Stimulated activated CD8-positive, alpha-beta memory T cell treated with anti-CD3 and anti-CD28 coated beads, Interleukin-7, amount 100 ng/mL, for 24 hours (primary cell): ENCODE measurements around the gene ZDHHC14.
"Not testable (repeated sequence)": the region's sequence is repeated elsewhere in the genome, so short reads cannot be mapped to it uniquely, and the experiment has no call there.

Experiments
- DNase-seq: peaks from one replicate; pipeline ENCODE4 v3.0.0-alpha.2; 2020; ENCODE audit warnings: low read depth

Gene ZDHHC14

GRCh38 chr6:157554747-157555146 is 173.8 kb downstream of the ZDHHC14 start:
- DNase-seq: no peak

GRCh38 chr6:157555455-157556143 is 174.6 kb downstream of the ZDHHC14 start:
- no peak for DNase-seq

GRCh38 chr6:157556144-157556645 is 175.2 kb downstream of the ZDHHC14 start:
- no peak for DNase-seq

- DNase-seq: no peak
These were observed 175.9 kb downstream of the ZDHHC14 start for GRCh38 chr6:157556671-157557430.

GRCh38 chr6:157557559-157557958 is 176.6 kb downstream of the ZDHHC14 start:
- DNase-seq: no peak

- DNase-seq: no peak
These were observed 177.1 kb downstream of the ZDHHC14 start for GRCh38 chr6:157558049-157558448.

- no peak for DNase-seq
These were observed 177.7 kb downstream of the ZDHHC14 start for GRCh38 chr6:157558487-157559200.

- no peak for DNase-seq
These were observed 178.3 kb downstream of the ZDHHC14 start for GRCh38 chr6:157559201-157559756.

GRCh38 chr6:157560063-157560462 is 179.1 kb downstream of the ZDHHC14 start:
- not testable (repeated sequence) for DNase-seq

- DNase-seq: no peak
These were observed 179.9 kb downstream of the ZDHHC14 start for GRCh38 chr6:157560691-157561413.

- no peak for DNase-seq
These were observed 180.4 kb downstream of the ZDHHC14 start for GRCh38 chr6:157561414-157561790.

- DNase-seq: no peak
These were observed 181.2 kb downstream of the ZDHHC14 start for GRCh38 chr6:157561929-157562810.

GRCh38 chr6:157562997-157563396 is 182.0 kb downstream of the ZDHHC14 start:
- DNase-seq: no peak

- no peak for DNase-seq
These were observed 182.8 kb downstream of the ZDHHC14 start for GRCh38 chr6:157563611-157564284.

GRCh38 chr6:157568702-157569101 is 187.7 kb downstream of the ZDHHC14 start:
- DNase-seq: no peak

GRCh38 chr6:157569543-157569942 is 188.6 kb downstream of the ZDHHC14 start:
- DNase-seq: no peak

GRCh38 chr6:157570104-157570503 is 189.1 kb downstream of the ZDHHC14 start:
- DNase-seq: no peak

GRCh38 chr6:157570752-157571151 is 189.8 kb downstream of the ZDHHC14 start:
- DNase-seq: no peak

- DNase-seq: no peak
These were observed 190.3 kb downstream of the ZDHHC14 start for GRCh38 chr6:157571269-157571668.

- no peak for DNase-seq
These were observed 191.0 kb downstream of the ZDHHC14 start for GRCh38 chr6:157571950-157572349.
